Measurements from ENCODE around the gene NRAP. TPM values are rescaled to one million over a fixed set of nuclear protein-coding genes. Genes with fewer than 3 reads are reported as not detected.

Gene NRAP
- total and polyA plus RNA-seq, 2 donors (not counting 3 experiments of a cell fraction or from before 2014, with no cell fraction given) = not detected

- BruUV-seq (replicated peaks) = no TSS peak
Observed at GRCh38 chr10:113628607-113629153, 35.2 kb downstream of the NRAP start.

More at GRCh38 chr10:113628607-113629153, 35.2 kb downstream of the NRAP start:
- POLR2A ChIA-PET = no interaction called here
- H3K4me1 ChIP-seq (ENCODE audit: control insufficient read depth, extremely low read depth, insufficient read depth, low read length) = no peaks in the 10 kb centered on the region
- dilution Hi-C loops (cut with MboI; ENCODE audit: extremely low pct_ligation_motif_present, low sequenced_read_pairs) (no loop called here), intact Hi-C loops (cut with micrococcal nuclease) (no loop called here)
- FAIRE-seq (no peak), DNase-seq (ENCODE audit: low read depth, low spot score) (no peak)
- CTCF ChIA-PET = no interaction called here
- H3K4me3 ChIP-seq (replicated peaks in 1 of 3; ENCODE audit: insufficient read depth in 1 of 3, low read depth in 1 of 3, low read length in 3 of 3) = no peak overlapping the region
- no peaks in the 10 kb centered on the region for H3K9me1 ChIP-seq (replicated peaks; ENCODE audit: control insufficient read depth, extremely low read depth, insufficient read depth, low read length)
- H3K79me2 ChIP-seq (ENCODE audit: control insufficient read depth, insufficient read depth, low read length) = no peaks in the 10 kb centered on the region
- no peak overlapping the region for H2AFZ ChIP-seq (ENCODE audit: low read depth, low read length)
- no peak overlapping the region for H3K27ac ChIP-seq (ENCODE audit: insufficient read depth, low read depth, low read length)
- no peaks in the 10 kb centered on the region for H3K9me3 ChIP-seq (replicated peaks; ENCODE audit: control insufficient read depth, insufficient read depth, low read length)
- no peaks in the 10 kb centered on the region for H3K36me3 ChIP-seq (ENCODE audit: control insufficient read depth in 2 of 2, extremely low read depth in 1 of 2, insufficient read depth in 2 of 2, low read length in 2 of 2)
- H3K4me2 ChIP-seq (ENCODE audit: insufficient read depth, low read length) = no peak overlapping the region
- TF ChIP-seq JUN (IDR thresholded peaks at IDR 0.05; ENCODE audit: borderline replicate concordance, insufficient read depth, insufficient read length, low read depth) (no peak), MYC (IDR thresholded peaks at IDR 0.05; ENCODE audit: low read depth, low read length) (no peak), POLR2AphosphoS5 (IDR thresholded peaks at IDR 0.05; ENCODE audit: insufficient read depth, low read depth, low read length) (no peak), MAX (IDR thresholded peaks at IDR 0.05; ENCODE audit: insufficient read depth, insufficient read length) (no peak), POLR2A (IDR thresholded peaks at IDR 0.05; ENCODE audit: low read depth, low read length) (no peak), EZH2 (IDR thresholded peaks at IDR 0.05; ENCODE audit: borderline replicate concordance, low read depth, low read length, severe bottlenecking) (no peak), GATA2 (IDR thresholded peaks at IDR 0.05; ENCODE audit: insufficient read depth, insufficient read length, low read depth, low read length) (no peak), FOS (IDR thresholded peaks at IDR 0.05; ENCODE audit: borderline replicate concordance, insufficient read depth, low read length) (no peak)
- TF ChIP-seq, protein P1, sequence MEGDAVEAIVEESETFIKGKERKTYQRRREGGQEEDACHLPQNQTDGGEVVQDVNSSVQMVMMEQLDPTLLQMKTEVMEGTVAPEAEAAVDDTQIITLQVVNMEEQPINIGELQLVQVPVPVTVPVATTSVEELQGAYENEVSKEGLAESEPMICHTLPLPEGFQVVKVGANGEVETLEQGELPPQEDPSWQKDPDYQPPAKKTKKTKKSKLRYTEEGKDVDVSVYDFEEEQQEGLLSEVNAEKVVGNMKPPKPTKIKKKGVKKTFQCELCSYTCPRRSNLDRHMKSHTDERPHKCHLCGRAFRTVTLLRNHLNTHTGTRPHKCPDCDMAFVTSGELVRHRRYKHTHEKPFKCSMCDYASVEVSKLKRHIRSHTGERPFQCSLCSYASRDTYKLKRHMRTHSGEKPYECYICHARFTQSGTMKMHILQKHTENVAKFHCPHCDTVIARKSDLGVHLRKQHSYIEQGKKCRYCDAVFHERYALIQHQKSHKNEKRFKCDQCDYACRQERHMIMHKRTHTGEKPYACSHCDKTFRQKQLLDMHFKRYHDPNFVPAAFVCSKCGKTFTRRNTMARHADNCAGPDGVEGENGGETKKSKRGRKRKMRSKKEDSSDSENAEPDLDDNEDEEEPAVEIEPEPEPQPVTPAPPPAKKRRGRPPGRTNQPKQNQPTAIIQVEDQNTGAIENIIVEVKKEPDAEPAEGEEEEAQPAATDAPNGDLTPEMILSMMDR (IDR thresholded peaks at IDR 0.05; ENCODE audit: extremely low read depth in 1 of 2, insufficient read depth in 1 of 2, low read depth in 1 of 2, low read length in 2 of 2) = no peak
- no peaks in the 10 kb centered on the region for H4K20me1 ChIP-seq (replicated peaks; ENCODE audit: control insufficient read depth, extremely low read depth, insufficient read depth, low read length)
- H3K27me3 ChIP-seq (ENCODE audit: control insufficient read depth in 2 of 2, insufficient read depth in 2 of 2, low read length in 2 of 2) = no peaks in the 10 kb centered on the region
- no peak overlapping the region for H3K9ac ChIP-seq (replicated peaks; ENCODE audit: extremely low read depth, insufficient read depth, low read length)

All from endothelial cell of umbilical vein (primary cell).